Stimulated activated effector memory CD8-positive, alpha-beta T cell treated with anti-CD3 and anti-CD28 coated beads, Interleukin-12 subunit alpha, Interleukin-12 subunit beta, amount 100 ng/mL, for 72 hours (primary cell): ENCODE measurements around the gene FLYWCH1.
"Not testable (repeated sequence)": the region's sequence is repeated elsewhere in the genome, so short reads cannot be mapped to it uniquely, and the experiment has no call there.

Experiments used
- ATAC-seq: fragments of 150-1000 bp; cut with Tn5 transposase; 2 replicates; pipeline ENCODE4 v1.10.0; 2021
- DNase-seq, 2 donors: peaks; one replicate each; pipeline ENCODE4 v3.0.0; 2021 to 2022; ENCODE audit warnings: low spot score in 2 of 2
- H3K27ac Mint-ChIP-seq: one replicate; pipeline ENCODE4 v1.8.0; 2022; ENCODE audit warnings: mild to moderate bottlenecking, mixed read lengths
- H3K36me3 Mint-ChIP-seq: one replicate; pipeline ENCODE4 v1.8.0; 2022; ENCODE audit warnings: mild to moderate bottlenecking, mixed read lengths
- H3K4me1 Mint-ChIP-seq: one replicate; pipeline ENCODE4 v1.8.0; 2022; ENCODE audit warnings: mixed read lengths
- H3K4me3 Mint-ChIP-seq: one replicate; pipeline ENCODE4 v1.8.0; 2022; ENCODE audit warnings: mild to moderate bottlenecking, mixed read lengths
- H3K9me3 Mint-ChIP-seq: one replicate; pipeline ENCODE4 v1.8.0; 2022; ENCODE audit warnings: mixed read lengths

FLYWCH1 gene

GRCh38 chr16:2929693-2930092 lies 18.0 kb downstream of the FLYWCH1 start:
- peaks cover 21% of the 10 kb centered on the region for H3K4me1 Mint-ChIP-seq

GRCh38 chr16:2930236-2930635 lies 18.5 kb downstream of the FLYWCH1 start:
- H3K4me3 Mint-ChIP-seq: no peak overlapping the region
- no peaks in the 10 kb centered on the region for H3K9me3 Mint-ChIP-seq
- peaks cover 22% of the 10 kb centered on the region for H3K4me1 Mint-ChIP-seq
- ATAC-seq: no peak
- peaks cover 45% of the 10 kb centered on the region for H3K36me3 Mint-ChIP-seq
- no peak overlapping the region for H3K27ac Mint-ChIP-seq
- DNase-seq: no peak

More at GRCh38 chr16:2929693-2930092, 18.0 kb downstream of the FLYWCH1 start:
- DNase-seq (no peak), ATAC-seq (no peak)
- Mint-ChIP-seq H3K36me3 (peaks cover 40% of the 10 kb centered on the region), H3K9me3 (no peaks in the 10 kb centered on the region), H3K4me3 (no peak overlapping the region), H3K27ac (no peak overlapping the region)

GRCh38 chr16:2931231-2931914 lies 19.6 kb downstream of the FLYWCH1 start:
- ATAC-seq, H3K4me3 Mint-ChIP-seq, H3K27ac Mint-ChIP-seq, H3K9me3 Mint-ChIP-seq, DNase-seq: not testable (repeated sequence)
- Mint-ChIP-seq H3K4me1 (peaks cover 17% of the 10 kb centered on the region), H3K36me3 (peaks cover 57% of the 10 kb centered on the region)

GRCh38 chr16:2933136-2933535 lies 21.4 kb downstream of the FLYWCH1 start:
- ATAC-seq (no peak), DNase-seq (no peak)
- peaks cover 4% of the 10 kb centered on the region for H3K4me1 Mint-ChIP-seq
- peaks cover 72% of the 10 kb centered on the region for H3K36me3 Mint-ChIP-seq
- no peak overlapping the region for H3K27ac Mint-ChIP-seq
- no peaks in the 10 kb centered on the region for H3K9me3 Mint-ChIP-seq
- H3K4me3 Mint-ChIP-seq: no peak overlapping the region

GRCh38 chr16:2933701-2934100 lies 22.0 kb downstream of the FLYWCH1 start:
- Mint-ChIP-seq H3K9me3 (no peaks in the 10 kb centered on the region), H3K27ac (no peak overlapping the region), H3K4me3 (no peak overlapping the region), H3K4me1 (peaks cover 4% of the 10 kb centered on the region), H3K36me3 (peaks cover 77% of the 10 kb centered on the region)
- ATAC-seq (no peak), DNase-seq (no peak)

- H3K36me3 Mint-ChIP-seq: peaks cover 85% of the 10 kb centered on the region
- no peak overlapping the region for H3K27ac Mint-ChIP-seq
- H3K4me1 Mint-ChIP-seq: peaks cover 4% of the 10 kb centered on the region
- no peak overlapping the region for H3K4me3 Mint-ChIP-seq
- DNase-seq (no peak), ATAC-seq (no peak)
- no peaks in the 10 kb centered on the region for H3K9me3 Mint-ChIP-seq
Measured at GRCh38 chr16:2934450-2934849, 22.7 kb downstream of the FLYWCH1 start.

GRCh38 chr16:2936436-2937011 lies 24.8 kb downstream of the FLYWCH1 start:
- Mint-ChIP-seq H3K9me3 (no peaks in the 10 kb centered on the region), H3K4me1 (peaks cover 4% of the 10 kb centered on the region), H3K36me3 (peaks cover 92% of the 10 kb centered on the region), H3K4me3 (no peak overlapping the region), H3K27ac (peak overlapping the region; percentile 43)
- no peak for ATAC-seq
- DNase-seq: no peak

GRCh38 chr16:2937170-2937569 lies 25.4 kb downstream of the FLYWCH1 start:
- H3K4me3 Mint-ChIP-seq: no peak overlapping the region
- no peak for ATAC-seq
- H3K4me1 Mint-ChIP-seq: peaks cover 4% of the 10 kb centered on the region
- no peak overlapping the region for H3K27ac Mint-ChIP-seq
- no peak for DNase-seq
- peaks cover 93% of the 10 kb centered on the region for H3K36me3 Mint-ChIP-seq
- H3K9me3 Mint-ChIP-seq: no peaks in the 10 kb centered on the region

- peaks cover 93% of the 10 kb centered on the region for H3K36me3 Mint-ChIP-seq
- ATAC-seq (no peak), DNase-seq (no peak)
- H3K4me3 Mint-ChIP-seq: no peak overlapping the region
- no peak overlapping the region for H3K27ac Mint-ChIP-seq
- no peaks in the 10 kb centered on the region for H3K9me3 Mint-ChIP-seq
- peaks cover 4% of the 10 kb centered on the region for H3K4me1 Mint-ChIP-seq
Measured at GRCh38 chr16:2938206-2938605, 26.5 kb downstream of the FLYWCH1 start.

GRCh38 chr16:2939968-2940367 lies 28.2 kb downstream of the FLYWCH1 start:
- Mint-ChIP-seq H3K36me3 (peaks cover 97% of the 10 kb centered on the region), H3K4me1 (no peaks in the 10 kb centered on the region)

GRCh38 chr16:2942045-2942444 lies 30.3 kb downstream of the FLYWCH1 start:
- no peak overlapping the region for H3K27ac Mint-ChIP-seq

More at GRCh38 chr16:2939968-2940367, 28.2 kb downstream of the FLYWCH1 start:
- no peak overlapping the region for H3K27ac Mint-ChIP-seq
- ATAC-seq (no peak), DNase-seq (no peak)
- no peaks in the 10 kb centered on the region for H3K9me3 Mint-ChIP-seq
- H3K4me3 Mint-ChIP-seq: no peak overlapping the region

GRCh38 chr16:2943716-2944115 lies 32.0 kb downstream of the FLYWCH1 start:
- not testable (repeated sequence) for ATAC-seq, H3K27ac Mint-ChIP-seq, H3K9me3 Mint-ChIP-seq, H3K4me1 Mint-ChIP-seq, DNase-seq, H3K4me3 Mint-ChIP-seq
- peaks cover 68% of the 10 kb centered on the region for H3K36me3 Mint-ChIP-seq

More at GRCh38 chr16:2942045-2942444, 30.3 kb downstream of the FLYWCH1 start:
- no peaks in the 10 kb centered on the region for H3K9me3 Mint-ChIP-seq
- no peak for DNase-seq
- H3K4me1 Mint-ChIP-seq: no peaks in the 10 kb centered on the region
- H3K36me3 Mint-ChIP-seq: peaks cover 84% of the 10 kb centered on the region
- H3K4me3 Mint-ChIP-seq: no peak overlapping the region
- no peak for ATAC-seq

- H3K9me3 Mint-ChIP-seq: no peaks in the 10 kb centered on the region
- no peaks in the 10 kb centered on the region for H3K4me1 Mint-ChIP-seq
- peak overlapping the region; percentile 11 for H3K27ac Mint-ChIP-seq
- DNase-seq (no peak), ATAC-seq (no peak)
- H3K36me3 Mint-ChIP-seq: peaks cover 44% of the 10 kb centered on the region
- H3K4me3 Mint-ChIP-seq: no peak overlapping the region
Measured at GRCh38 chr16:2946649-2947048, 34.9 kb downstream of the FLYWCH1 start.

- ATAC-seq: no peak
- H3K4me1 Mint-ChIP-seq: no peaks in the 10 kb centered on the region
- H3K27ac Mint-ChIP-seq: no peak overlapping the region
- DNase-seq: no peak
- H3K9me3 Mint-ChIP-seq: no peaks in the 10 kb centered on the region
- no peak overlapping the region for H3K4me3 Mint-ChIP-seq
- peaks cover 20% of the 10 kb centered on the region for H3K36me3 Mint-ChIP-seq
Measured at GRCh38 chr16:2948807-2949704, 37.3 kb downstream of the FLYWCH1 start.

GRCh38 chr16:2949705-2950352 lies 38.1 kb downstream of the FLYWCH1 start:
- H3K27ac Mint-ChIP-seq: no peak overlapping the region
- no peaks in the 10 kb centered on the region for H3K9me3 Mint-ChIP-seq
- H3K36me3 Mint-ChIP-seq: peaks cover 12% of the 10 kb centered on the region
- no peaks in the 10 kb centered on the region for H3K4me1 Mint-ChIP-seq
- ATAC-seq (peak; percentile 15), DNase-seq (no peak)
- no peak overlapping the region for H3K4me3 Mint-ChIP-seq
